ENCODE measurements around the gene NFATC2.

Gene NFATC2

GRCh38 chr20:51584116-51584515 lies 41.6 kb upstream of the NFATC2 start:
- TF ChIP-seq, protein P1, sequence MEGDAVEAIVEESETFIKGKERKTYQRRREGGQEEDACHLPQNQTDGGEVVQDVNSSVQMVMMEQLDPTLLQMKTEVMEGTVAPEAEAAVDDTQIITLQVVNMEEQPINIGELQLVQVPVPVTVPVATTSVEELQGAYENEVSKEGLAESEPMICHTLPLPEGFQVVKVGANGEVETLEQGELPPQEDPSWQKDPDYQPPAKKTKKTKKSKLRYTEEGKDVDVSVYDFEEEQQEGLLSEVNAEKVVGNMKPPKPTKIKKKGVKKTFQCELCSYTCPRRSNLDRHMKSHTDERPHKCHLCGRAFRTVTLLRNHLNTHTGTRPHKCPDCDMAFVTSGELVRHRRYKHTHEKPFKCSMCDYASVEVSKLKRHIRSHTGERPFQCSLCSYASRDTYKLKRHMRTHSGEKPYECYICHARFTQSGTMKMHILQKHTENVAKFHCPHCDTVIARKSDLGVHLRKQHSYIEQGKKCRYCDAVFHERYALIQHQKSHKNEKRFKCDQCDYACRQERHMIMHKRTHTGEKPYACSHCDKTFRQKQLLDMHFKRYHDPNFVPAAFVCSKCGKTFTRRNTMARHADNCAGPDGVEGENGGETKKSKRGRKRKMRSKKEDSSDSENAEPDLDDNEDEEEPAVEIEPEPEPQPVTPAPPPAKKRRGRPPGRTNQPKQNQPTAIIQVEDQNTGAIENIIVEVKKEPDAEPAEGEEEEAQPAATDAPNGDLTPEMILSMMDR (IDR thresholded peaks at IDR 0.05; ENCODE audit: borderline replicate concordance, insufficient read depth, low read depth, low read length): no peak

DNA sequence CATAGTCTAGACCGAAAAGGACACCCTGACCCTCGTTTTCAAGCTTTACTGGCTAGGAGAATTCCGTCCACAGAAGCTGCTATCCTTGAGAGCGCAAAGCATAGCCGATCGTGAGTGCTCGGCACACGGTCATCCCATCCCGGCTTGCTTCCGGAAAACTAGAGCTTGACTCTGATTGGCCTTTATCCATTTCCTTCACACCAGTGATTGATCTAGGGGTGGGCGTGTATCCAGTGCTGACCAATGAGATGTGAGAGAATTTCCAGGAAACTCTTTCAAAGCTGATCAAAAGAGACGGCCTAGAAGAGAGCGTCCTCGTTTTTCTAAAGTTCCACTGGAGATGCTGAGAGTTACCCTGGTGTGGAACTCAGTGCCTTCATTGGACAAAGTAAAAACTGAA lies 41.0 kb upstream of the NFATC2 start:
- no peak overlapping the region for H3K4me3 ChIP-seq (ENCODE audit: low read depth, low read length)
- TF ChIP-seq, protein P1 (IDR thresholded peaks at IDR 0.05; ENCODE audit: borderline replicate concordance, insufficient read depth, low read depth, low read length): no peak

More at GRCh38 chr20:51584116-51584515, 41.6 kb upstream of the NFATC2 start:
- H3K4me3 ChIP-seq (ENCODE audit: low read depth, low read length): no peak overlapping the region

- no peak overlapping the region for H3K4me3 ChIP-seq (ENCODE audit: low read depth, low read length)
- TF ChIP-seq, protein P1 (IDR thresholded peaks at IDR 0.05; ENCODE audit: borderline replicate concordance, insufficient read depth, low read depth, low read length): no peak
Measured at GRCh38 chr20:51583073-51583472, 40.6 kb upstream of the NFATC2 start.

DNA sequence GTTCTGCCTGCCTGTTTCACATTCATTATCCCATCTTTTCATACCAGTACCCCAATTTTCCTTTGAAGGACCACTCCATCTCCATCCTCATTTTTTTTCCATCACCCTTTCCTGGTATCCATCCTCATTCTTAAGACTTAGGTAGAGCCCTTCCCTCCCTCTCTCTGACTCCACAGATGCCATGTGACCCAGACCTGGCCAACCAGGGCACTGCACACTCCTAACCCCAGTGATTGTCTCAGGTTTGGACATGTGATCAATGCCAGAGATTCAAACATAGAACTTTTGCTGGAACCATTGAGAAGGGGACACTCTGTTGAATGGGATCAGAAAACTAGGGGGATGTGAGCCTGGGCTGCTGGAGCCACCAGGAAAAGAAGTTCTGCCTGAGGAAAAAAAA lies 39.1 kb upstream of the NFATC2 start:
- TF ChIP-seq, protein P1 (IDR thresholded peaks at IDR 0.05; ENCODE audit: borderline replicate concordance, insufficient read depth, low read depth, low read length): no peak
- H3K4me3 ChIP-seq (ENCODE audit: low read depth, low read length): no peak overlapping the region

DNA sequence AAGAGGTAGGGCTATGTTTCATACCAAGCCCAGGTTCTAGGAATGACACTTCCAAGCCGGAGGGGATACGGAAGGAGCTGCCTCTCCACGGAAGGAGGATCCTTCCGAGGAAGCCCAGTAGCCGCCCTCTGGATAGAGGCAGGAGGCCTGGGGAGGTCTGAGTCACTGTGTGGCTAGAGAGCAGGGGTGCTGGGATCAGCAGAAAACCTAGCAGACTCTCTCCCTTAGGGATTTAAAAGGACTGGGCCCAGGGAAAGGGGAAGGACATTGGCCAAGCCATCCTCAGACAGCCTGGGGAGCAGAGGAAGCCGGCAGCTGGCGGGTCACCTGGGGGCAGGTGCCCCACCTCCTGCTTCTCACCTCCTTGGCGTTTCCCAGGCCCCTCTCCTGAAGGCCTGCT lies 36.6 kb upstream of the NFATC2 start:
- H3K4me3 ChIP-seq (ENCODE audit: low read depth, low read length): no peak overlapping the region
- TF ChIP-seq, protein P1 (IDR thresholded peaks at IDR 0.05; ENCODE audit: borderline replicate concordance, insufficient read depth, low read depth, low read length): no peak

DNA sequence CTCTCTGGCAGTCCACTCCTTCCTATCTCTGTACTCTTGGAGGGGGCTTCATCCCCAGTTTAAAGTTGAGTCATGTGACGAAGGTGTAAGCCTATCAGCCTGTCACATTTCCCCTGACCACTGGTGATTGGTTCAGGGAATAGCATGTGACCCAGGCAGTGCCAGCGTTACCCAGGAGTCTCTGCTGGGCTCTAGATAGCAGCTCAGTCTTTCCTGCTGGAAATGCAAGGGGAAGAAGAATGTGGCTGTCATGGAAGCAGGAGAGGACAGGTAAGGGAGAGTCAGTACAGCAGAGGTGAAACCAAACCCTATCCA lies 35.6 kb upstream of the NFATC2 start:
- TF ChIP-seq, protein P1 (IDR thresholded peaks at IDR 0.05; ENCODE audit: borderline replicate concordance, insufficient read depth, low read depth, low read length): no peak
- no peak overlapping the region for H3K4me3 ChIP-seq (ENCODE audit: low read depth, low read length)

DNA sequence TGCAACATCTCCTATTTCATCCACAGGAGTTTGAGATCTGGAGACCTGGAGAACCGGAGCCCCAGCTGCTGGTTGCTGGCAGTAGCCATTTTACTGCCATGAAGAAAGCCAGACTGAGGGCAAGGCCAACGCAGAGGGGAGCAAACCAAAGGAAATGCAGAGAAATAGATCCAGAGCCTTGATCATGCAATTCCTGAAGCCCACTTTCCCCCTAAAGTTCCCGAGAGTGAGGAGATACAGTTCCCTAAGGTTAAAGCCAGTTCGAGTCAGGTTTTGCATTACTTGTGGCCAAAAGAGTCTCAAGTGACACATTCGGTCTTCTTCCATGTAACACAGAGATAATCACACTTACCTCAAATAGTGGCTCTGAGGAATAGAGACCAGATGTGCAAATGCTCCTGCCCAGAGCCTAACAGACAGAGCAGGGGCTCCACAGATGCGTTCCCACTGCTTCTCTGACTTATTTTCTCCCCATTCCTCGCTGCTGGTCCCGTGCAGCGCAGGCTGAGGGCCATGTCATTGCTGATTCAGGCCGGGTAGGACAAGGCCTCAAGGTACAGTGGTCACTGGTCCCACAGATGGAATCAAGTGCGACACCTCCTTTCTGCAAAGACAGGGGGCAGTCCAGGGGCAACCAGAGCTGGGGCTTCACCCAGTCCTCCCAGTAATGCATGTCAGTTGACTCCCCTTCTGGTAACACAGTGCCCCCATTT lies 35.1 kb upstream of the NFATC2 start:
- TF ChIP-seq, protein P1 (IDR thresholded peaks at IDR 0.05; ENCODE audit: borderline replicate concordance, insufficient read depth, low read depth, low read length): no peak

More for the DNA sequence above, 35.1 kb upstream of the NFATC2 start:
- no peak overlapping the region for H3K4me3 ChIP-seq (ENCODE audit: low read depth, low read length)

Data from GM12875 (cell line).